GM12878 (cell line): ENCODE data around the gene CRYBA2. TPM values are rescaled to one million over a fixed set of nuclear protein-coding genes. Genes with fewer than 3 reads are reported as not detected.

Source experiments
- ATF3 ChIP-seq: IDR thresholded peaks from 2 replicates; pipeline ENCODE4 v1.6.1; 2011; ENCODE audit warnings: low read depth, mild to moderate bottlenecking, low read length, moderate library complexity, borderline replicate concordance; ENCODE audit errors: extremely low read depth
- HSF1 ChIP-seq: fragments of 150-350 bp; IDR thresholded peaks from 2 replicates; pipeline ENCODE4 v1.6.1; 2014; ENCODE audit warnings: mild to moderate bottlenecking, low read depth, low read length
- IKZF2 ChIP-seq, 2 experiments: fragments of 450-650 bp; IDR thresholded peaks; 2 replicates each; pipeline ENCODE4 v1.6.1; 2017; ENCODE audit warnings: mild to moderate bottlenecking in 2 of 2, moderate library complexity in 2 of 2
- MEF2B ChIP-seq: fragments of 450-650 bp; IDR thresholded peaks from 2 replicates; pipeline ENCODE4 v1.6.1; 2018; ENCODE audit warnings: mild to moderate bottlenecking, moderate library complexity; ENCODE audit not compliant: partially characterized antibody, poor library complexity, severe bottlenecking
- MTA2 ChIP-seq: fragments of 450-650 bp; IDR thresholded peaks from 2 replicates; pipeline ENCODE4 v1.6.1; 2016; ENCODE audit warnings: low read depth, mild to moderate bottlenecking, moderate library complexity
- REST ChIP-seq: IDR thresholded peaks from 2 replicates; pipeline ENCODE4 v1.6.1; 2012; ENCODE audit warnings: mild to moderate bottlenecking, low read depth, low read length
- TARDBP ChIP-seq: IDR thresholded peaks from 2 replicates; pipeline ENCODE4 v1.6.1; 2016; ENCODE audit warnings: borderline replicate concordance
- polyA plus RNA-seq, 11 experiments: library from polyadenylated mRNA; depleted of rRNA in 4 of 11; unstranded in 6 of 11; stranded (reverse) in 5 of 11; fragments of >200 nt; fragmentation: Nextera tagmentation in 4 of 11; fragmentation: Illumina TruSeq in 1 of 11; extraction: Ambion mirVana in 4 of 11; extraction: Trizol in 1 of 11; gene quantifications; 1 replicate in 1 of 11; 2 replicates in 10 of 11; pipeline versions ENCODE4 v1.2.1 to v1.2.3, GENCODE V29; 2011 to 2016; ENCODE audit warnings: inconsistent platforms in 2 of 11, missing spikeins in 2 of 11, low read depth in 1 of 11
- total RNA-seq, 4 experiments: library from RNA; depleted of rRNA in 3 of 4; stranded (reverse); fragments of >200 nt in 3 of 4; fragmentation: Illumina TruSeq in 1 of 4; extraction: Trizol in 1 of 4; gene quantifications; 2 replicates each; pipeline versions ENCODE4 v1.2.1 to v1.2.3, GENCODE V29; 2013 to 2021

CRYBA2 gene
- total and polyA plus RNA-seq, 10 of the 15 experiments (the other 5 are each of a cell fraction or from before 2014, with no cell fraction given) = not detected

GRCh38 chr2:219010873-219011272 is 17.7 kb upstream of the CRYBA2 start (continued):
- TF ChIP-seq REST = no peak
- TF ChIP-seq HSF1 = no peak
- no peak for TF ChIP-seq MTA2
- no peak for TF ChIP-seq IKZF2 (IDR thresholded peaks at IDR 0.05)
- no peak for TF ChIP-seq ATF3
- no peak for TF ChIP-seq MEF2B
- no peak for TF ChIP-seq TARDBP
